Measurements from ENCODE around the gene DHX57.

GRCh38 chr2:38922902-38923301 lies 47.2 kb upstream of the DHX57 start:
- TF ChIP-seq CTCF (IDR thresholded peaks at IDR 0.05) (no peak), POLR2AphosphoS5 (IDR thresholded peaks at IDR 0.05) (no peak)
